Right hindlimb (tissue), 1 donor: ENCODE data around the gene SMIM11.
"Not testable (repeated sequence)": the region's sequence is repeated elsewhere in the genome, so short reads cannot be mapped to it uniquely, and the experiment has no call there.

Experiments
- DNase-seq: peaks from one replicate; pipeline ENCODE4 v3.0.0-alpha.2; 2018

Gene SMIM11

GRCh38 chr21:34427339-34427738, 52.0 kb downstream of the SMIM11 start:
- DNase-seq = not testable (repeated sequence)

GRCh38 chr21:34428441-34428840, 53.1 kb downstream of the SMIM11 start:
- DNase-seq = not testable (repeated sequence)

- DNase-seq = not testable (repeated sequence)
These were observed 54.4 kb downstream of the SMIM11 start for GRCh38 chr21:34429710-34430109.
